ENCODE data around the gene TRIM45.
"Not testable (repeated sequence)": the region's sequence is repeated elsewhere in the genome, so short reads cannot be mapped to it uniquely, and the experiment has no call there.

TRIM45 gene

GRCh38 chr1:117130526-117130925, 9.0 kb upstream of the TRIM45 start:
- DNase-seq (ENCODE audit: low spot score) = no peak

GRCh38 chr1:117128323-117129079, 7.0 kb upstream of the TRIM45 start:
- peak; percentile 56 for DNase-seq (ENCODE audit: low spot score)

GRCh38 chr1:117127795-117128194, 6.2 kb upstream of the TRIM45 start:
- no peak for DNase-seq (ENCODE audit: low spot score)

- DNase-seq (ENCODE audit: low spot score) = no peak
Measured at GRCh38 chr1:117124661-117125060, 3.1 kb upstream of the TRIM45 start.

- no peak for DNase-seq (ENCODE audit: low spot score)
Measured at GRCh38 chr1:117123274-117123673, 1.7 kb upstream of the TRIM45 start.

- no peak for DNase-seq (ENCODE audit: low spot score)
Measured at GRCh38 chr1:117122330-117123025, 929 bp upstream of the TRIM45 start.

- peak; percentile 47 for DNase-seq (ENCODE audit: low spot score)
Measured at GRCh38 chr1:117120774-117121588, 568 bp downstream of the TRIM45 start.

- not testable (repeated sequence) for DNase-seq (ENCODE audit: low spot score)
Measured at GRCh38 chr1:117119144-117119543, 2.4 kb downstream of the TRIM45 start.

- DNase-seq (ENCODE audit: low spot score) = no peak
Measured at GRCh38 chr1:117118137-117118536, 3.4 kb downstream of the TRIM45 start.

GRCh38 chr1:117117697-117118096, 3.9 kb downstream of the TRIM45 start:
- no peak for DNase-seq (ENCODE audit: low spot score)

- no peak for DNase-seq (ENCODE audit: low spot score)
Measured at GRCh38 chr1:117116784-117117130, 4.8 kb downstream of the TRIM45 start.

GRCh38 chr1:117116090-117116783, 5.3 kb downstream of the TRIM45 start:
- DNase-seq (ENCODE audit: low spot score) = no peak

GRCh38 chr1:117114877-117115276, 6.7 kb downstream of the TRIM45 start:
- DNase-seq (ENCODE audit: low spot score) = no peak

- no peak for DNase-seq (ENCODE audit: low spot score)
Measured at GRCh38 chr1:117113199-117113598, 8.3 kb downstream of the TRIM45 start.

GRCh38 chr1:117112047-117112717, 9.4 kb downstream of the TRIM45 start:
- no peak for DNase-seq (ENCODE audit: low spot score)

GRCh38 chr1:117110774-117111173, 10.8 kb downstream of the TRIM45 start:
- DNase-seq (ENCODE audit: low spot score) = no peak

- DNase-seq (ENCODE audit: low spot score) = no peak
Measured at GRCh38 chr1:117107364-117107763, 14.2 kb downstream of the TRIM45 start.

- DNase-seq (ENCODE audit: low spot score) = peak; percentile 6
Measured at GRCh38 chr1:117106478-117106877, 15.1 kb downstream of the TRIM45 start.

- no peak for DNase-seq (ENCODE audit: low spot score)
Measured at GRCh38 chr1:117105722-117106121, 15.8 kb downstream of the TRIM45 start.

- DNase-seq (ENCODE audit: low spot score) = no peak
Measured at GRCh38 chr1:117104986-117105385, 16.6 kb downstream of the TRIM45 start.

- not testable (repeated sequence) for DNase-seq (ENCODE audit: low spot score)
Measured at GRCh38 chr1:117101858-117102257, 19.7 kb downstream of the TRIM45 start.

GRCh38 chr1:117101334-117101733, 20.2 kb downstream of the TRIM45 start:
- no peak for DNase-seq (ENCODE audit: low spot score)

All from SW480 (cell line).